SK-N-SH treated with all-trans-retinoic acid at 6 μM for 48 hours (cell line): ENCODE data around the gene ATP6V1D.

Experiments
- ATAC-seq: fragments of 200-7000 bp; cut with Tn5 transposase; 3 replicates; pipeline ENCODE4 v1.9.1; 2020; ENCODE audit warnings: mild to moderate bottlenecking, moderate library complexity
- ARNTL ChIP-seq: fragments of 450-650 bp; formaldehyde crosslinking; IDR thresholded peaks from 2 replicates; pipeline ENCODE4 v1.5.0; 2020; ENCODE audit warnings: low read depth, mild to moderate bottlenecking, moderate library complexity, borderline replicate concordance
- BACH2 ChIP-seq: fragments of 250-450 bp; sonication (Bioruptor Pico); IDR thresholded peaks from 2 replicates; pipeline ENCODE4 v1.9.0; 2021; ENCODE audit warnings: mild to moderate bottlenecking, borderline replicate concordance
- CREB5 ChIP-seq: fragments of 250-450 bp; sonication (Bioruptor Pico); IDR thresholded peaks from 2 replicates; pipeline ENCODE4 v1.5.1; 2020; ENCODE audit warnings: low read depth, mild to moderate bottlenecking, moderate library complexity
- CSDC2 ChIP-seq: fragments of 250-450 bp; sonication (Bioruptor Pico); IDR thresholded peaks from 2 replicates; pipeline ENCODE4 v1.5.0; 2020; ENCODE audit warnings: mild to moderate bottlenecking, moderate library complexity
- CSRNP3 ChIP-seq: fragments of 250-450 bp; sonication (Bioruptor Pico); IDR thresholded peaks from 2 replicates; pipeline ENCODE4 v1.5.1; 2021; ENCODE audit warnings: mild to moderate bottlenecking, moderate library complexity
- ESRRG ChIP-seq: fragments of 250-450 bp; sonication (Bioruptor Pico); IDR thresholded peaks from 2 replicates; pipeline ENCODE4 v1.6.1; 2021; ENCODE audit warnings: mild to moderate bottlenecking
- GLIS3 ChIP-seq: fragments of 250-450 bp; sonication (Bioruptor Pico); IDR thresholded peaks from 2 replicates; pipeline ENCODE4 v1.5.0; 2020; ENCODE audit warnings: mild to moderate bottlenecking, moderate library complexity
- ISL1 ChIP-seq: fragments of 250-450 bp; sonication (Bioruptor Pico); IDR thresholded peaks from 2 replicates; pipeline ENCODE4 v2.1.2; 2022; ENCODE audit warnings: mild to moderate bottlenecking, moderate library complexity
- OSR1 ChIP-seq: fragments of 250-450 bp; sonication (Bioruptor Pico); IDR thresholded peaks from 2 replicates; pipeline ENCODE4 v1.8.0; 2022; ENCODE audit warnings: moderate library complexity, mild to moderate bottlenecking, inconsistent platforms
- PATZ1 ChIP-seq: fragments of 250-450 bp; sonication (Bioruptor Pico); IDR thresholded peaks from 2 replicates; pipeline ENCODE4 v1.8.0; 2020; ENCODE audit warnings: mild to moderate bottlenecking, moderate library complexity, borderline replicate concordance
- POU6F1 ChIP-seq: fragments of 250-450 bp; sonication (Bioruptor Pico); IDR thresholded peaks from 2 replicates; pipeline ENCODE4 v1.8.0; 2021; ENCODE audit warnings: low read depth, mild to moderate bottlenecking, moderate library complexity, borderline replicate concordance
- PPARA ChIP-seq: fragments of 250-450 bp; sonication (Bioruptor Pico); IDR thresholded peaks from 2 replicates; pipeline ENCODE4 v1.5.0; 2020; ENCODE audit warnings: mild to moderate bottlenecking, borderline replicate concordance
- RARB ChIP-seq: fragments of 250-450 bp; sonication (Bioruptor Pico); IDR thresholded peaks from 2 replicates; pipeline ENCODE4 v1.8.0; 2021; ENCODE audit warnings: mild to moderate bottlenecking, moderate library complexity
- SNAI2 ChIP-seq: fragments of 250-450 bp; sonication (Bioruptor Pico); IDR thresholded peaks from 2 replicates; pipeline ENCODE4 v1.5.0; 2020; ENCODE audit warnings: mild to moderate bottlenecking, moderate library complexity
- TCF4 ChIP-seq: fragments of 250-450 bp; sonication (Bioruptor Pico); IDR thresholded peaks from 2 replicates; pipeline ENCODE4 v1.8.0; 2021; ENCODE audit warnings: mild to moderate bottlenecking, moderate library complexity, borderline replicate concordance
- TOX ChIP-seq: fragments of 250-450 bp; sonication (Bioruptor Pico); IDR thresholded peaks from 2 replicates; pipeline ENCODE4 v1.8.0; 2021; ENCODE audit warnings: mild to moderate bottlenecking, moderate library complexity, borderline replicate concordance
- TSHZ2 ChIP-seq: fragments of 250-450 bp; sonication (Bioruptor Pico); IDR thresholded peaks from 2 replicates; pipeline ENCODE4 v1.5.0; 2020; ENCODE audit warnings: mild to moderate bottlenecking, moderate library complexity
- ZC3H10 ChIP-seq: fragments of 250-450 bp; sonication (Bioruptor Pico); IDR thresholded peaks from 2 replicates; pipeline ENCODE4 v1.5.1; 2021; ENCODE audit warnings: mild to moderate bottlenecking, moderate library complexity
- ZFP3 ChIP-seq: fragments of 250-450 bp; sonication (Bioruptor Pico); IDR thresholded peaks from 2 replicates; pipeline ENCODE4 v1.5.0; 2020; ENCODE audit warnings: mild to moderate bottlenecking, moderate library complexity
- ZFP30 ChIP-seq: fragments of 450-650 bp; formaldehyde crosslinking; IDR thresholded peaks from 2 replicates; pipeline ENCODE4 v1.5.0; 2022; ENCODE audit warnings: mild to moderate bottlenecking, moderate library complexity
- ZNF565 ChIP-seq: fragments of 450-650 bp; formaldehyde crosslinking; conservative IDR thresholded peaks from 2 replicates; pipeline ENCODE4 v1.5.0; 2020; ENCODE audit warnings: low read depth, mild to moderate bottlenecking, moderate library complexity
- ZNF70 ChIP-seq: fragments of 450-650 bp; formaldehyde crosslinking; IDR thresholded peaks from 2 replicates; pipeline ENCODE4 v1.5.0; 2020; ENCODE audit warnings: mild to moderate bottlenecking, moderate library complexity
- ZNF8 ChIP-seq: fragments of 450-650 bp; formaldehyde crosslinking; IDR thresholded peaks from 2 replicates; pipeline ENCODE4 v1.5.0; 2020; ENCODE audit warnings: mild to moderate bottlenecking, moderate library complexity

The ATP6V1D gene

GRCh38 chr14:67400434-67400833 lies 40.8 kb upstream of the ATP6V1D start:
- no peak for ATAC-seq
- TF ChIP-seq ZNF565 (CRISPR knock-in tag), result no peak
- TF ChIP-seq TCF4, result no peak
- no peak for TF ChIP-seq ZNF8 (CRISPR knock-in tag)
- no peak for TF ChIP-seq ZFP30 (CRISPR knock-in tag)
- TF ChIP-seq SNAI2 (CRISPR knock-in tag), result no peak
- TF ChIP-seq ARNTL (CRISPR knock-in tag), result no peak
- TF ChIP-seq ZC3H10 (CRISPR knock-in tag), result no peak
- TF ChIP-seq ESRRG (CRISPR knock-in tag), result no peak
- no peak for TF ChIP-seq RARB (CRISPR knock-in tag)
- TF ChIP-seq GLIS3 (CRISPR knock-in tag), result no peak
- TF ChIP-seq POU6F1 (CRISPR knock-in tag), result no peak
- no peak for TF ChIP-seq ZFP3
- TF ChIP-seq CSDC2 (CRISPR knock-in tag), result no peak
- no peak for TF ChIP-seq PATZ1 (CRISPR knock-in tag)
- no peak for TF ChIP-seq CSRNP3 (CRISPR knock-in tag)
- TF ChIP-seq BACH2 (CRISPR knock-in tag), result no peak
- no peak for TF ChIP-seq OSR1 (CRISPR knock-in tag)
- TF ChIP-seq TOX (CRISPR knock-in tag), result no peak
- no peak for TF ChIP-seq CREB5
- no peak for TF ChIP-seq ISL1 (CRISPR knock-in tag)
- TF ChIP-seq, all 23 proteins: peak for 0

GRCh38 chr14:67397536-67397935 lies 37.9 kb upstream of the ATP6V1D start:
- TF ChIP-seq ZNF8 (CRISPR knock-in tag), result no peak
- no peak for TF ChIP-seq POU6F1 (CRISPR knock-in tag)
- TF ChIP-seq TCF4, result no peak
- no peak for TF ChIP-seq PATZ1 (CRISPR knock-in tag)
- TF ChIP-seq CSDC2 (CRISPR knock-in tag), result no peak
- no peak for TF ChIP-seq SNAI2 (CRISPR knock-in tag)
- no peak for TF ChIP-seq TSHZ2 (CRISPR knock-in tag)
- TF ChIP-seq CSRNP3 (CRISPR knock-in tag), result no peak
- TF ChIP-seq ARNTL (CRISPR knock-in tag), result no peak
- TF ChIP-seq ZFP30 (CRISPR knock-in tag), result no peak
- TF ChIP-seq BACH2 (CRISPR knock-in tag), result no peak
- TF ChIP-seq GLIS3 (CRISPR knock-in tag), result no peak
- TF ChIP-seq ISL1 (CRISPR knock-in tag), result no peak
- TF ChIP-seq ZNF70 (CRISPR knock-in tag), result no peak
- TF ChIP-seq PPARA (CRISPR knock-in tag), result no peak
- TF ChIP-seq OSR1 (CRISPR knock-in tag), result no peak
- TF ChIP-seq, all 23 proteins: peak for 0
- ATAC-seq, result no peak
